ACC112 (cell line): ENCODE results near the gene SLCO3A1.
"Not testable (repeated sequence)": the region's sequence is repeated elsewhere in the genome, so short reads cannot be mapped to it uniquely, and the experiment has no call there.

Source experiments
- H2AFZ ChIP-seq: fragments of 200-600 bp; sonication (generic); one replicate; pipeline ENCODE4 v1.6.0; 2017; ENCODE audit warnings: antibody characterized with exemption, low read length; ENCODE audit not compliant: unreplicated experiment
- H3K27ac ChIP-seq: fragments of 200-600 bp; sonication (generic); 2 replicates; pipeline ENCODE4 v1.5.1; 2014; ENCODE audit warnings: low read depth, mild to moderate bottlenecking, antibody characterized with exemption, low read length, moderate library complexity
- H3K27me3 ChIP-seq: fragments of 200-600 bp; sonication (generic); 2 replicates; pipeline ENCODE4 v1.6.1; 2014; ENCODE audit warnings: mild to moderate bottlenecking, antibody characterized with exemption, low read length, moderate library complexity, mixed read lengths; ENCODE audit not compliant: insufficient read depth
- H3K36me3 ChIP-seq: fragments of 200-600 bp; sonication (generic); 2 replicates; pipeline ENCODE4 v1.6.1; 2016; ENCODE audit warnings: mild to moderate bottlenecking, antibody characterized with exemption, low read length, moderate library complexity, mixed read lengths; ENCODE audit not compliant: insufficient read depth
- H3K4me1 ChIP-seq: fragments of 200-600 bp; sonication (generic); one replicate; pipeline ENCODE4 v1.6.1; 2016; ENCODE audit warnings: low read length, mixed read lengths; ENCODE audit not compliant: insufficient read depth, unreplicated experiment, control insufficient read depth
- H3K4me3 ChIP-seq: fragments of 200-600 bp; sonication (generic); 2 replicates; pipeline ENCODE4 v1.5.1; 2014; ENCODE audit warnings: mild to moderate bottlenecking, low read depth, low read length
- H3K79me2 ChIP-seq: fragments of 200-600 bp; sonication (generic); one replicate; pipeline ENCODE4 v1.6.0; 2016; ENCODE audit warnings: low read length; ENCODE audit not compliant: control insufficient read depth, unreplicated experiment, insufficient read depth

The SLCO3A1 gene

GRCh38 chr15:92197746-92198145 is 344.2 kb downstream of the SLCO3A1 start:
- H3K4me3 ChIP-seq: no peak overlapping the region

DNA sequence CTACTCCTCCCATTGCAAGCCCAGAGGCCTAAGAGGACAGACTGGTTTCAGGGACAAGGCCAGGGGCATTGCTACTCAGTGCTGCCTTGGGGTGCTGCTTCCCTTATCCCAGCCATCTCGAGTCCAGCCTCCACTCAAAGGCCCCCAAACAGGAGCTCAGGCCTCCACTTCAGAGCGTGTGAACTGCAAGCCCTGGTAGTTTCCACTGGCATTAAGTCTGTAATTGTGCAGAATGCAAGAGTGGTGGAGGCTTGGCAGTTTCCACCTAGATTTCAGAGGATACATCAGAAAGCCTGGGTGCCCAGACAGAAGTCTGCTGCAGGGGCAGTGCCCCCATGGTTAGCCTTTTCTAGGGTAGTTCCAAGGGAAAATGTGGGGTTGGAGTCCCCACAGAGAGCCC is 347.4 kb downstream of the SLCO3A1 start:
- no peaks in the 10 kb centered on the region for H3K27me3 ChIP-seq
- no peaks in the 10 kb centered on the region for H3K79me2 ChIP-seq
- no peaks in the 10 kb centered on the region for H3K36me3 ChIP-seq
- no peak overlapping the region for H3K4me3 ChIP-seq
- H3K4me1 ChIP-seq: no peaks in the 10 kb centered on the region
- no peak overlapping the region for H3K27ac ChIP-seq
- no peak overlapping the region for H2AFZ ChIP-seq

More at GRCh38 chr15:92197746-92198145, 344.2 kb downstream of the SLCO3A1 start:
- Histone ChIP-seq H3K4me1 (no peaks in the 10 kb centered on the region), H3K79me2 (no peaks in the 10 kb centered on the region), H3K27ac (no peak overlapping the region), H3K27me3 (no peaks in the 10 kb centered on the region), H2AFZ (no peak overlapping the region), H3K36me3 (no peaks in the 10 kb centered on the region)

- Histone ChIP-seq H3K79me2 (no peaks in the 10 kb centered on the region), H2AFZ (no peak overlapping the region), H3K4me1 (no peaks in the 10 kb centered on the region), H3K4me3 (no peak overlapping the region), H3K27me3 (no peaks in the 10 kb centered on the region), H3K36me3 (no peaks in the 10 kb centered on the region), H3K27ac (no peak overlapping the region)
Measured at GRCh38 chr15:92205255-92205739, 351.8 kb downstream of the SLCO3A1 start.

GRCh38 chr15:92207601-92208000 is 354.1 kb downstream of the SLCO3A1 start:
- H3K27ac ChIP-seq, H3K79me2 ChIP-seq, H3K4me3 ChIP-seq, H2AFZ ChIP-seq, H3K36me3 ChIP-seq, H3K27me3 ChIP-seq, H3K4me1 ChIP-seq: not testable (repeated sequence)
